ENCODE results near the gene IFT88. TPM values are rescaled to one million over a fixed set of nuclear protein-coding genes. Genes with fewer than 3 reads are reported as not detected.

Gene IFT88
- total RNA-seq, 1 experiment from 2014 or later = 12.1 TPM

GRCh38 chr13:20717581-20718542 lies 150.9 kb downstream of the IFT88 start:
- Mint-ChIP-seq H3K4me1 (ENCODE audit: low read depth, unreplicated experiment) (no peaks in the 10 kb centered on the region), H3K36me3 (ENCODE audit: insufficient read depth, unreplicated experiment) (no peaks in the 10 kb centered on the region), H3K27me3 (ENCODE audit: insufficient read depth, unreplicated experiment) (no peaks in the 10 kb centered on the region), H3K9me3 (ENCODE audit: unreplicated experiment) (no peaks in the 10 kb centered on the region), H3K4me3 (ENCODE audit: unreplicated experiment) (no peak overlapping the region), H3K27ac (ENCODE audit: unreplicated experiment) (no peak overlapping the region)
- Histone ChIP-seq H3K9me3 (no peaks in the 10 kb centered on the region), H3K4me3 (ENCODE audit: low read depth, low read length) (no peak overlapping the region), H3K4me1 (peaks cover 8% of the 10 kb centered on the region; the same call in 1 of the 2 replicates), H3K27me3 (replicated peaks; ENCODE audit: control insufficient read depth, insufficient read depth, low read length) (no peaks in the 10 kb centered on the region), H3K36me3 (ENCODE audit: control insufficient read depth, insufficient read depth, low read length) (no peaks in the 10 kb centered on the region)
- CTCF ChIA-PET = no interaction called here
- BruUV-seq (replicated peaks) = no TSS peak
- TF ChIP-seq CTCF (IDR thresholded peaks at IDR 0.05; ENCODE audit: insufficient read depth in 1 of 2, low read depth in 1 of 2, low read length in 1 of 2, severe bottlenecking in 1 of 2, unreplicated experiment in 1 of 2) = no peak
- POLR2A ChIA-PET = no interaction called here
- intact Hi-C loops (cut with micrococcal nuclease; ENCODE audit: unreplicated experiment) = no loop called here
- DNase-seq = no peak

GRCh38 chr13:20718958-20719566 lies 152.1 kb downstream of the IFT88 start:
- Mint-ChIP-seq H3K27me3 (ENCODE audit: insufficient read depth, unreplicated experiment) (no peaks in the 10 kb centered on the region), H3K9me3 (ENCODE audit: unreplicated experiment) (no peaks in the 10 kb centered on the region), H3K4me1 (ENCODE audit: low read depth, unreplicated experiment) (no peaks in the 10 kb centered on the region), H3K27ac (ENCODE audit: unreplicated experiment) (no peak overlapping the region), H3K36me3 (ENCODE audit: insufficient read depth, unreplicated experiment) (no peaks in the 10 kb centered on the region), H3K4me3 (ENCODE audit: unreplicated experiment) (no peak overlapping the region)
- ChIA-PET CTCF (no interaction called here), POLR2A (no interaction called here)
- intact Hi-C loops (cut with micrococcal nuclease; ENCODE audit: unreplicated experiment) = no loop called here
- Histone ChIP-seq H3K9me3 (no peaks in the 10 kb centered on the region), H3K27me3 (replicated peaks; ENCODE audit: control insufficient read depth, insufficient read depth, low read length) (no peaks in the 10 kb centered on the region), H3K4me3 (ENCODE audit: low read depth, low read length) (no peak overlapping the region), H3K4me1 (peaks cover 8% of the 10 kb centered on the region; the same call in 1 of the 2 replicates), H3K36me3 (ENCODE audit: control insufficient read depth, insufficient read depth, low read length) (no peaks in the 10 kb centered on the region)
- BruUV-seq (replicated peaks) = no TSS peak
- TF ChIP-seq CTCF (IDR thresholded peaks at IDR 0.05; ENCODE audit: insufficient read depth in 1 of 2, low read depth in 1 of 2, low read length in 1 of 2, severe bottlenecking in 1 of 2, unreplicated experiment in 1 of 2) = no peak
- no peak for DNase-seq

- no TSS peak for BruUV-seq (replicated peaks)
- intact Hi-C loops (cut with micrococcal nuclease; ENCODE audit: unreplicated experiment) = no loop called here
Measured at GRCh38 chr13:20719783-20720182, 152.8 kb downstream of the IFT88 start.

More at GRCh38 chr13:20719783-20720182, 152.8 kb downstream of the IFT88 start:
- Mint-ChIP-seq H3K36me3 (ENCODE audit: insufficient read depth, unreplicated experiment) (no peaks in the 10 kb centered on the region), H3K4me3 (ENCODE audit: unreplicated experiment) (no peak overlapping the region), H3K9me3 (ENCODE audit: unreplicated experiment) (no peaks in the 10 kb centered on the region), H3K27me3 (ENCODE audit: insufficient read depth, unreplicated experiment) (no peaks in the 10 kb centered on the region), H3K27ac (ENCODE audit: unreplicated experiment) (no peak overlapping the region), H3K4me1 (ENCODE audit: low read depth, unreplicated experiment) (no peaks in the 10 kb centered on the region)
- DNase-seq = no peak
- Histone ChIP-seq H3K27me3 (replicated peaks; ENCODE audit: control insufficient read depth, insufficient read depth, low read length) (no peaks in the 10 kb centered on the region), H3K9me3 (no peaks in the 10 kb centered on the region), H3K4me1 (peaks cover 8% of the 10 kb centered on the region; the same call in 1 of the 2 replicates), H3K4me3 (ENCODE audit: low read depth, low read length) (no peak overlapping the region), H3K36me3 (ENCODE audit: control insufficient read depth, insufficient read depth, low read length) (no peaks in the 10 kb centered on the region)
- POLR2A ChIA-PET = no interaction called here
- TF ChIP-seq CTCF (IDR thresholded peaks at IDR 0.05; ENCODE audit: insufficient read depth in 1 of 2, low read depth in 1 of 2, low read length in 1 of 2, severe bottlenecking in 1 of 2, unreplicated experiment in 1 of 2) = no peak
- CTCF ChIA-PET = no interaction called here

Measured in Caco-2 (cell line).